K562 (cell line): ENCODE measurements around the gene FDPS. TPM values are rescaled to one million over a fixed set of nuclear protein-coding genes. Genes with fewer than 3 reads are reported as not detected.

Experiments used
- ASH1L ChIP-seq: fragments of 450-650 bp; IDR thresholded peaks from 2 replicates; pipeline ENCODE4 v1.6.1; 2018; ENCODE audit warnings: borderline replicate concordance, mild to moderate bottlenecking, low read depth; ENCODE audit not compliant: partially characterized antibody
- CCNT2 ChIP-seq: IDR thresholded peaks from 2 replicates; pipeline ENCODE4 v1.6.1; 2011; ENCODE audit warnings: borderline replicate concordance, low read depth, mild to moderate bottlenecking, moderate library complexity, mixed read lengths, low read length; ENCODE audit not compliant: insufficient read length; ENCODE audit errors: extremely low read depth
- ERF ChIP-seq: fragments of 450-650 bp; formaldehyde crosslinking; IDR thresholded peaks from 2 replicates; pipeline ENCODE4 v1.4.0; 2020; ENCODE audit warnings: mild to moderate bottlenecking, mixed read lengths
- FOXK2 ChIP-seq, 2 experiments: fragments of 450-650 bp; IDR thresholded peaks in 1 of 2; conservative IDR thresholded peaks in 1 of 2; 2 replicates each; pipeline ENCODE4 v1.6.1; 2016; ENCODE audit warnings: low read depth in 2 of 2, mild to moderate bottlenecking in 1 of 2
- HMBOX1 ChIP-seq: sonication (generic); IDR thresholded peaks from 2 replicates; pipeline ENCODE4 v1.6.1; 2016
- KLF13 ChIP-seq: fragments of 450-650 bp; IDR thresholded peaks from 2 replicates; pipeline ENCODE4 v1.6.1; 2016; ENCODE audit warnings: missing genetic modification characterization, low read depth, mild to moderate bottlenecking, missing compliant biosample characterization, moderate library complexity, borderline replicate concordance
- MBD2 ChIP-seq: sonication (generic); IDR thresholded peaks from 2 replicates; pipeline ENCODE4 v1.6.1; 2016; ENCODE audit warnings: low read depth, borderline replicate concordance
- MCM5 ChIP-seq: fragments of 450-650 bp; IDR thresholded peaks from 2 replicates; pipeline ENCODE4 v1.6.1; 2016; ENCODE audit warnings: low read depth
- MTA1 ChIP-seq: fragments of 450-650 bp; IDR thresholded peaks from 2 replicates; pipeline ENCODE4 v1.6.1; 2017; ENCODE audit warnings: borderline replicate concordance
- POU5F1 ChIP-seq: fragments of 150-350 bp; IDR thresholded peaks from 2 replicates; pipeline ENCODE4 v1.6.1; 2014; ENCODE audit warnings: borderline replicate concordance, low read length, low read depth, mild to moderate bottlenecking; ENCODE audit not compliant: partially characterized antibody
- RBM14 ChIP-seq: fragments of 200-400 bp; formaldehyde crosslinking; IDR thresholded peaks from 2 replicates; pipeline ENCODE4 v1.6.1; 2018; ENCODE audit warnings: low read depth, mild to moderate bottlenecking, low read length, moderate library complexity, borderline replicate concordance; ENCODE audit not compliant: insufficient read depth
- SMARCA4 ChIP-seq: fragments of 450-650 bp; IDR thresholded peaks from 2 replicates; pipeline ENCODE4 v1.6.1; 2016
- SP1 ChIP-seq: sonication (generic); formaldehyde crosslinking; IDR thresholded peaks from 2 replicates; pipeline ENCODE4 v1.8.1; 2022; ENCODE audit warnings: mild to moderate bottlenecking, missing genetic modification reagents
- TBP ChIP-seq: optimal IDR thresholded peaks from 2 replicates; pipeline ENCODE3; 2011; ENCODE audit warnings: low read depth, low read length, improper control_type of control experiment
- ZBED1 ChIP-seq: IDR thresholded peaks from 2 replicates; pipeline ENCODE4 v1.6.1; 2014
- ZBTB33 ChIP-seq: sonication (generic); formaldehyde crosslinking; IDR thresholded peaks from 2 replicates; pipeline ENCODE4 v1.8.1; 2023; ENCODE audit warnings: mild to moderate bottlenecking, missing genetic modification reagents
- ZMIZ1 ChIP-seq, 2 experiments: fragments of 150-350 bp in 1 of 2; IDR thresholded peaks; 2 replicates each; pipeline ENCODE4 v1.6.1; 2012 to 2016; ENCODE audit warnings: low read depth in 2 of 2, low read length in 2 of 2, mild to moderate bottlenecking in 1 of 2, moderate library complexity in 1 of 2
- ZNF511 ChIP-seq: sonication (generic); formaldehyde crosslinking; IDR thresholded peaks from 2 replicates; pipeline ENCODE4 v1.8.0; 2022; ENCODE audit warnings: mild to moderate bottlenecking, missing genetic modification reagents
- ZNF584 ChIP-seq: fragments of 200-800 bp; sonication (Bioruptor generic); IDR thresholded peaks from 2 replicates; pipeline ENCODE4 v1.6.1; 2016; ENCODE audit warnings: low read depth, mild to moderate bottlenecking, missing genetic modification characterization, missing compliant biosample characterization
- polyA plus RNA-seq, 8 experiments: library from polyadenylated mRNA; depleted of rRNA in 4 of 8; stranded (reverse) in 5 of 8; unstranded in 3 of 8; fragments of >200 nt; fragmentation: Nextera tagmentation in 2 of 8; fragmentation: Illumina TruSeq in 1 of 8; extraction: Ambion mirVana in 2 of 8; extraction: Trizol in 1 of 8; gene quantifications; 2 replicates each; pipeline versions ENCODE4 v1.2.1 to v1.2.3, GENCODE V29; 2011 to 2014; ENCODE audit warnings: inconsistent platforms in 1 of 8, missing spikeins in 1 of 8
- total RNA-seq, 7 experiments: library from RNA; depleted of rRNA in 6 of 7; stranded (reverse); fragments of >200 nt in 6 of 7; fragmentation: Illumina TruSeq in 2 of 7; extraction: Trizol in 2 of 7; gene quantifications; 2 replicates each; pipeline versions ENCODE4 v1.2.1 to v1.2.3, GENCODE V29; 2011 to 2021; ENCODE audit warnings: low replicate concordance in 1 of 7

The FDPS gene
- total and polyA plus RNA-seq, 9 of the 15 experiments (the other 6 are each of a cell fraction or from before 2014, with no cell fraction given), result 247 to 884 (median 360) TPM

GRCh38 chr1:155308493-155309422 is at the start of gene FDPS (continued):
- TF ChIP-seq POU5F1 (peak; percentile 48), FOXK2 (conservative IDR thresholded peaks at IDR 0.05 in 1 of 2, IDR thresholded peaks at IDR 0.05 in 1 of 2; ENCODE audit: low read depth in 2 of 2) (peak; percentile 5 to 59; a peak in 1 of 4 replicates), MCM5 (no peak), ZNF511 (CRISPR knock-in tag) (peak; percentile 82; the same call in 1 of the 2 replicates), CCNT2 (peak; percentile 73), TBP (peak; percentile 78), ERF (CRISPR knock-in tag) (no peak), RBM14 (no peak), MTA1 (peak; percentile 96), MBD2 (peak; percentile 98), ZNF584 (peak; percentile 36; the same call in 1 of the 2 replicates), ZBED1 (peak; percentile 56; the same call in 1 of the 2 replicates), KLF13 (tag) (0 out of 2 replicates have a peak, but pooled peaks have one; percentile 34), ZMIZ1 (IDR thresholded peaks at IDR 0.05; ENCODE audit: low read depth in 2 of 2, low read length in 2 of 2) (0 out of 4 replicates have a peak, but pooled peaks of 1 of the 2 experiments have one; percentile 9), SP1 (CRISPR knock-in tag) (peak; percentile 74; the same call in 1 of the 2 replicates), HMBOX1 (peak; percentile 96), ASH1L (peak; percentile 88), ZBTB33 (peak; percentile 36; the same call in 1 of the 2 replicates), SMARCA4 (no peak)
